ENCODE results near the gene TSNAXIP1.

The TSNAXIP1 gene

DNA sequence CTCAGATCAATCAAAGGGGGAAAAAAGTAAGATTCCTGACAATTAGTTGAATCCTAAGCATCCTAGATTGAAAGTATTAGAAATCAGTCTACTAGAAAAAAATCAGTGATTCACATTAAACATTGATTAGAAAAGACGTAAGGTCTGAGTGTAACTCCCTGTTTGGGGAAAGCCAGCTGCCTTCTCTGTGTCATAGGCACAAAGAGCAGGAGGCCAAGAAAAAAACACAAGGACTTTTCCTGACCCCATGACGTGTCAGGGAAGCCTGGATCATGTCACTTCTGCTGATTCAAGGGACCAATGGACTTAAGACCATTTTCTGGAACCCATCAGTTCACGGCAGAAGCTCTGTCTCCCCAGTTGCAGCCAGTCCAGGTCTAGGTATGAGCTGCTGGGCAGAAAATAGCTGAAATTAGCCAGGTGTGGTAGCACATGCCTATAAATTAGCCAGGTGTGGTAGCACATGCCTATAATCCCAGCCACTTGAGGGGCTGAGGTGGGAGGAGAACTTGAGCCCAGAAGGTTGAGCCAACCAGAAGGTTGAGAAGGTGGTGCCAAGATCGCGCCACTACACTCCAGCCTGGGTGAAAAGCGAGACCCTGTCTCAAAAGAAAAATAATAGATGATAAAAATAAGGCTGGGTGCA, 36.2 kb upstream of the TSNAXIP1 start:
- H3K27me3 ChIP-seq (ENCODE audit: control insufficient read depth, insufficient read depth, low read length), result no peaks in the 10 kb centered on the region
- H3K36me3 ChIP-seq (ENCODE audit: control insufficient read depth, insufficient read depth, low read length), result no peaks in the 10 kb centered on the region
- no peaks in the 10 kb centered on the region for H3K9me3 ChIP-seq (ENCODE audit: control insufficient read depth, low read length)
- no peaks in the 10 kb centered on the region for H3K4me1 ChIP-seq (ENCODE audit: control insufficient read depth, insufficient read depth, low read length)
- no peak overlapping the region for H3K4me3 ChIP-seq (ENCODE audit: low read length)
- no peak overlapping the region for H3K9ac ChIP-seq (ENCODE audit: low read length)

- Histone ChIP-seq H3K36me3 (ENCODE audit: control insufficient read depth, insufficient read depth, low read length) (no peaks in the 10 kb centered on the region), H3K4me3 (ENCODE audit: low read length) (no peak overlapping the region), H3K27me3 (ENCODE audit: control insufficient read depth, insufficient read depth, low read length) (no peaks in the 10 kb centered on the region), H3K9ac (ENCODE audit: low read length) (no peak overlapping the region), H3K9me3 (ENCODE audit: control insufficient read depth, low read length) (no peaks in the 10 kb centered on the region), H3K4me1 (ENCODE audit: control insufficient read depth, insufficient read depth, low read length) (no peaks in the 10 kb centered on the region)
These were observed 33.6 kb upstream of the TSNAXIP1 start for GRCh38 chr16:67773099-67773498.

DNA sequence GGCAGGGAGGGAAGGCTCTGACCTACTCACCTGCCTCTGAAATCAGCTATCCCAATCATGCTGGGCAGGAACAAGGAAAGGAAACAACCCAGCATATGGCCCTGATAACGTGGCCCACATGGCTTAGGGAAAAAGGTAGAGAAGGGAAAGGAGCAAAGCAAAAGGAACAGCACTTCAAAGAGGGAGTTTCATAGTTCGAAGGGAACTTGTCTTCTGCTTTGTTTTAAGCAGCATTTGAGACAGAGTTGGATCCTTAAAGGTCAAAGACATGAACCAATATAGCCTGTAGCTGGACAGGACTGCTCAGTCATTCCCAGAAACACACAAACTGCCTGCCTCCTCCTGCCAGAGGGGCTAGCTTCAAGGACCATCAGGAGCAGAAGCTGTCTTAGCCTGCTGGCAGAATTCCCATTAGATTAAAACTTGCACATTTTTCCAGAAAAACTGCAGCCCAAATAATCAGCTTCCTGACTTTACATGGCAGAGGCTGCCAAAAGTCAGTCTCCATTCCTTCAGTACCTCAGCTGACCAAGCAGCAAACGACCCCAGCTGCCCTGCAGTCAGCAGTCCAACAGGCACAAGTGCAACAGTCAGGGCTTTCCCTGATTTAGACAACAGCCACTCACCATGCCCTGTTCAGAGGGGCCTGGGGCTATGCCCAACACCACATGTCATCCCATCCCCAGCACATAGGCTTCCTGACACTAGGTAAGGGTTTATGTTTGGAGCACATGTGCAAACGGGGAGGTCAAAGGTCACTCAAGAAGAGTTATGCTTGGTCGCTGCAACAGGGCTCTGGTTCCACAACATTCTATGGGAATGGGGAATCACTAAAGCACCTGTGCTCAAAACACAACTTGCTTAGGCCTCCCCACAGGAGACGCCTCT, 32.9 kb upstream of the TSNAXIP1 start:
- Histone ChIP-seq H3K9ac (ENCODE audit: low read length) (no peak overlapping the region), H3K27me3 (ENCODE audit: control insufficient read depth, insufficient read depth, low read length) (no peaks in the 10 kb centered on the region), H3K4me1 (ENCODE audit: control insufficient read depth, insufficient read depth, low read length) (no peaks in the 10 kb centered on the region), H3K36me3 (ENCODE audit: control insufficient read depth, insufficient read depth, low read length) (no peaks in the 10 kb centered on the region), H3K4me3 (ENCODE audit: low read length) (no peak overlapping the region), H3K9me3 (ENCODE audit: control insufficient read depth, low read length) (no peaks in the 10 kb centered on the region)

- Histone ChIP-seq H3K9ac (ENCODE audit: low read length) (no peak overlapping the region), H3K9me3 (ENCODE audit: control insufficient read depth, low read length) (no peaks in the 10 kb centered on the region), H3K27me3 (ENCODE audit: control insufficient read depth, insufficient read depth, low read length) (no peaks in the 10 kb centered on the region), H3K4me1 (ENCODE audit: control insufficient read depth, insufficient read depth, low read length) (peaks cover 3% of the 10 kb centered on the region), H3K36me3 (ENCODE audit: control insufficient read depth, insufficient read depth, low read length) (no peaks in the 10 kb centered on the region), H3K4me3 (ENCODE audit: low read length) (no peak overlapping the region)
These were observed 32.2 kb upstream of the TSNAXIP1 start for GRCh38 chr16:67774457-67774853.

DNA sequence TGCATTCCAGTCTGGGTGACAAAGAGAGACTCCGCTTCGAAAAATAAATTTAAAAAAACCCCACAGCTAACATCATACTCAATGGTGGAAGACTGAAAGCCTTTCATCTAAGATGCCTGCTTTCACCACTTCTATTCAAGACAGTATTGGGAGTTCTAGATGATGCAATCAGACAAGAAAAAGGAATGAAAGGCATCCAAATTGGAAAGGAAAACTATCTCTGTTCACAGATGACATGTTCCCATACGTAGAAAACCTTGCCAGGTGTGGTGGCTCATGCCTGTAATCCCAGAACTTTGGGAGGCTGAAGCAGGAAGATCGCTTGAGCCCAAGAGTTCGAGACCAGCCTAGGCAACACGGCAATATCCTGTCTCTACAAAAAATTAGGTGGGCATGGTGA, 31.4 kb upstream of the TSNAXIP1 start:
- Histone ChIP-seq H3K9ac (ENCODE audit: low read length) (no peak overlapping the region), H3K4me1 (ENCODE audit: control insufficient read depth, insufficient read depth, low read length) (peaks cover 10% of the 10 kb centered on the region), H3K36me3 (ENCODE audit: control insufficient read depth, insufficient read depth, low read length) (no peaks in the 10 kb centered on the region), H3K4me3 (ENCODE audit: low read length) (no peak overlapping the region), H3K27me3 (ENCODE audit: control insufficient read depth, insufficient read depth, low read length) (no peaks in the 10 kb centered on the region), H3K9me3 (ENCODE audit: control insufficient read depth, low read length) (no peaks in the 10 kb centered on the region)

- H3K36me3 ChIP-seq (ENCODE audit: control insufficient read depth, insufficient read depth, low read length), result no peaks in the 10 kb centered on the region
These were observed 27.3 kb upstream of the TSNAXIP1 start for GRCh38 chr16:67779256-67780014.

DNA sequence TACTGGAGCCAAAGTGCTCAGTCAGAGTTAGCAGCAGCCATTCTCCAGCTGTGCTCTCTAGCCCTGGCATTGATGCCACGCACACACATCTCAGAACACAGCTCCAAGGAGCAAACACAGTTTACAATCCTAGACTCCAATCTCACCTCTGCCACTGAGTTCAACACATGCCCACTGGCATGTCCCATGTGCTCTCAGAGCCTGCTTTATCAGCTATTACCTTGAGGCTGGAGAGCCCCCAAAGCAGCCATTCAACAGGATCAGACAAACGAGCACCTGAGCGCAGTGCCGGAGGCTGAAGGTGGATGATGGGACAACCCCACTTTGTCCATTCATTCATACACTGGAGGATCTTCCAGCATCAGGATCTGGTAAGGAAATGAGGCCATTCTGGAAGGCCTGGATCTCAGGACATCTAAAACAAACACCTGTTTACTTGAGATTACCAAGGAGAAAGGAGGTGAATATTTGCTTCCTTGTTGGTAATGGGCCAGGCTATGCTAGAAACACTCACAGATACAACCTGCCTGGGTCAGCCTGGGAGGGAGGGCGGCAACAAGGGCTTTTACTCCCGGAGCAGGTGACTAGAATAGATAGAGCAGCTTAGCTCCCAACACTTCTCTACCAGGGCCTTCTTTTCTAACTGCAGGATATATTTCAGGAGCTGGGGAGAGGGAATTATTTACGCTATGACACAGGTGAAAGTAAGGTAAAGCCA, 25.7 kb upstream of the TSNAXIP1 start:
- Histone ChIP-seq H3K9me3 (ENCODE audit: control insufficient read depth, low read length) (no peaks in the 10 kb centered on the region), H3K27me3 (ENCODE audit: control insufficient read depth, insufficient read depth, low read length) (no peaks in the 10 kb centered on the region), H3K36me3 (ENCODE audit: control insufficient read depth, insufficient read depth, low read length) (no peaks in the 10 kb centered on the region), H3K4me1 (ENCODE audit: control insufficient read depth, insufficient read depth, low read length) (peaks cover 26% of the 10 kb centered on the region), H3K9ac (ENCODE audit: low read length) (no peak overlapping the region), H3K4me3 (ENCODE audit: low read length) (no peak overlapping the region)

More at GRCh38 chr16:67779256-67780014, 27.3 kb upstream of the TSNAXIP1 start:
- H3K9ac ChIP-seq (ENCODE audit: low read length), result no peak overlapping the region
- no peaks in the 10 kb centered on the region for H3K9me3 ChIP-seq (ENCODE audit: control insufficient read depth, low read length)
- H3K4me3 ChIP-seq (ENCODE audit: low read length), result no peak overlapping the region
- no peaks in the 10 kb centered on the region for H3K27me3 ChIP-seq (ENCODE audit: control insufficient read depth, insufficient read depth, low read length)
- peaks cover 26% of the 10 kb centered on the region for H3K4me1 ChIP-seq (ENCODE audit: control insufficient read depth, insufficient read depth, low read length)

DNA sequence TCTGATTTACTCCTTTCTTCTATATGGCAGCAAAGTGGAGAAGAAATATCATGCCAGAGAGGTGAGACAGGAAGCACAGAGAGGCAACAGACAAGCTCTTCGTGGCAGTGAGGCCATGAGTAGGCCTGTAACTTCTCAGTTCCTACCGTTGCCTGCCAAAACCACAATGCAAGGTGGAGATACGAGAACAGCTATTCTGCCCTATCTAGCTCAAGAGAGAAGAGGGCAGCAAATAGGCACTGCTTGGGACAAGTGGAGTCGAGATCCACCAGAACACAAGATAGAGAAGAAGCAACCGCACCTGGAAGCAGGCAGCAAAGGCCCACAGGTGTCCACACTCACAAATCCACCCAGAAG, 25.1 kb upstream of the TSNAXIP1 start:
- Histone ChIP-seq H3K4me3 (ENCODE audit: low read length) (no peak overlapping the region), H3K9me3 (ENCODE audit: control insufficient read depth, low read length) (no peaks in the 10 kb centered on the region), H3K27me3 (ENCODE audit: control insufficient read depth, insufficient read depth, low read length) (no peaks in the 10 kb centered on the region), H3K9ac (ENCODE audit: low read length) (no peak overlapping the region), H3K36me3 (ENCODE audit: control insufficient read depth, insufficient read depth, low read length) (no peaks in the 10 kb centered on the region), H3K4me1 (ENCODE audit: control insufficient read depth, insufficient read depth, low read length) (peaks cover 26% of the 10 kb centered on the region)

- Histone ChIP-seq H3K36me3 (ENCODE audit: control insufficient read depth, insufficient read depth, low read length) (no peaks in the 10 kb centered on the region), H3K4me1 (ENCODE audit: control insufficient read depth, insufficient read depth, low read length) (peaks cover 26% of the 10 kb centered on the region), H3K9me3 (ENCODE audit: control insufficient read depth, low read length) (no peaks in the 10 kb centered on the region), H3K27me3 (ENCODE audit: control insufficient read depth, insufficient read depth, low read length) (no peaks in the 10 kb centered on the region), H3K4me3 (ENCODE audit: low read length) (no peak overlapping the region), H3K9ac (ENCODE audit: low read length) (no peak overlapping the region)
These were observed 23.9 kb upstream of the TSNAXIP1 start for GRCh38 chr16:67782567-67783352.

- Histone ChIP-seq H3K9me3 (ENCODE audit: control insufficient read depth, low read length) (no peaks in the 10 kb centered on the region), H3K9ac (ENCODE audit: low read length) (no peak overlapping the region), H3K4me1 (ENCODE audit: control insufficient read depth, insufficient read depth, low read length) (peaks cover 26% of the 10 kb centered on the region), H3K4me3 (ENCODE audit: low read length) (no peak overlapping the region), H3K36me3 (ENCODE audit: control insufficient read depth, insufficient read depth, low read length) (no peaks in the 10 kb centered on the region), H3K27me3 (ENCODE audit: control insufficient read depth, insufficient read depth, low read length) (no peaks in the 10 kb centered on the region)
These were observed 23.4 kb upstream of the TSNAXIP1 start for GRCh38 chr16:67783353-67783725.

- H3K4me1 ChIP-seq (ENCODE audit: control insufficient read depth, insufficient read depth, low read length), result peaks cover 4% of the 10 kb centered on the region
- no peaks in the 10 kb centered on the region for H3K36me3 ChIP-seq (ENCODE audit: control insufficient read depth, insufficient read depth, low read length)
- no peak overlapping the region for H3K9ac ChIP-seq (ENCODE audit: low read length)
- no peaks in the 10 kb centered on the region for H3K9me3 ChIP-seq (ENCODE audit: control insufficient read depth, low read length)
- no peak overlapping the region for H3K4me3 ChIP-seq (ENCODE audit: low read length)
- no peaks in the 10 kb centered on the region for H3K27me3 ChIP-seq (ENCODE audit: control insufficient read depth, insufficient read depth, low read length)
These were observed 20.2 kb upstream of the TSNAXIP1 start for GRCh38 chr16:67786491-67786890.

Data from mucosa of stomach (tissue), 1 donor.